Cardiac muscle cell (in vitro differentiated cells and primary cell): ENCODE results near the gene L3MBTL4. TPM values are rescaled to one million over a fixed set of nuclear protein-coding genes. Genes with fewer than 3 reads are reported as not detected.

Source experiments
- DNase-seq, 2 donors: peaks; one replicate each; pipeline versions ENCODE4 v3.0.0 to v3.0.0-alpha.2; 2010 to 2017; ENCODE audit warnings: low read depth in 1 of 2, low spot score in 1 of 2
- H3K27ac ChIP-seq: fragments of 200-600 bp; sonication (generic); 2 replicates; pipeline ENCODE4 v1.5.1; 2016
- H3K27me3 ChIP-seq: fragments of 200-600 bp; sonication (generic); 2 replicates; pipeline ENCODE4 v1.6.0; 2016; ENCODE audit warnings: control low read depth
- H3K36me3 ChIP-seq: fragments of 200-600 bp; sonication (generic); 2 replicates; pipeline ENCODE4 v1.5.1; 2016; ENCODE audit warnings: control low read depth
- H3K4me1 ChIP-seq: fragments of 200-600 bp; sonication (generic); 2 replicates; pipeline ENCODE4 v1.8.1; 2017; ENCODE audit warnings: low read depth, mild to moderate bottlenecking, mixed run types
- H3K4me3 ChIP-seq: fragments of 200-600 bp; sonication (generic); 2 replicates; pipeline ENCODE4 v1.5.1; 2016; ENCODE audit warnings: mild to moderate bottlenecking
- H3K9me3 ChIP-seq: fragments of 200-600 bp; sonication (generic); 2 replicates; pipeline ENCODE4 v1.5.1; 2017; ENCODE audit warnings: low read depth, mild to moderate bottlenecking, control low read depth
- CTCF ChIP-seq: IDR thresholded peaks from 2 replicates; pipeline ENCODE4 v1.5.1; 2012; ENCODE audit warnings: low read depth, mild to moderate bottlenecking, low read length
- polyA plus RNA-seq: library from polyadenylated mRNA; unstranded; fragments of >200 nt; fragmentation: Nextera tagmentation; extraction: Ambion mirVana; gene quantifications from 2 replicates; pipeline ENCODE4 v1.2.1, GENCODE V29; 2016
- total RNA-seq: library from RNA; depleted of rRNA; stranded (reverse); fragments of >200 nt; gene quantifications from 2 replicates; pipeline ENCODE4 v1.2.3, GENCODE V29; 2016

Gene L3MBTL4
- total and polyA plus RNA-seq, 2 experiments from 2014 or later = 4.4 to 7.7 TPM

- Histone ChIP-seq H3K9me3 (no peaks in the 10 kb centered on the region), H3K36me3 (no peaks in the 10 kb centered on the region), H3K27me3 (no peaks in the 10 kb centered on the region), H3K27ac (no peak overlapping the region), H3K4me1 (peaks cover 13% of the 10 kb centered on the region), H3K4me3 (no peak overlapping the region)
- DNase-seq = no peak
- no peak for TF ChIP-seq CTCF
Measured at GRCh38 chr18:5966514-5966913, 448.2 kb downstream of the L3MBTL4 start.

GRCh38 chr18:5964996-5965395 is 449.7 kb downstream of the L3MBTL4 start:
- Histone ChIP-seq H3K4me1 (peaks cover 26% of the 10 kb centered on the region), H3K36me3 (no peaks in the 10 kb centered on the region), H3K27ac (no peak overlapping the region), H3K27me3 (no peaks in the 10 kb centered on the region), H3K9me3 (no peaks in the 10 kb centered on the region), H3K4me3 (no peak overlapping the region)
- no peak for TF ChIP-seq CTCF
- no peak for DNase-seq

GRCh38 chr18:5964596-5964995 is 450.1 kb downstream of the L3MBTL4 start:
- Histone ChIP-seq H3K4me3 (no peak overlapping the region), H3K27me3 (no peaks in the 10 kb centered on the region), H3K9me3 (no peaks in the 10 kb centered on the region), H3K36me3 (no peaks in the 10 kb centered on the region), H3K27ac (no peak overlapping the region), H3K4me1 (peaks cover 26% of the 10 kb centered on the region)
- no peak for DNase-seq
- TF ChIP-seq CTCF = no peak

GRCh38 chr18:5964108-5964507 is 450.6 kb downstream of the L3MBTL4 start:
- Histone ChIP-seq H3K4me1 (peaks cover 26% of the 10 kb centered on the region), H3K27me3 (no peaks in the 10 kb centered on the region), H3K36me3 (no peaks in the 10 kb centered on the region), H3K9me3 (no peaks in the 10 kb centered on the region), H3K27ac (no peak overlapping the region), H3K4me3 (no peak overlapping the region)
- TF ChIP-seq CTCF = no peak
- DNase-seq = no peak

GRCh38 chr18:5963267-5963666 is 451.4 kb downstream of the L3MBTL4 start:
- DNase-seq = no peak

More at GRCh38 chr18:5963267-5963666, 451.4 kb downstream of the L3MBTL4 start:
- no peak overlapping the region for H3K27ac ChIP-seq
- no peak overlapping the region for H3K4me3 ChIP-seq
- H3K9me3 ChIP-seq = no peaks in the 10 kb centered on the region
- H3K36me3 ChIP-seq = no peaks in the 10 kb centered on the region
- no peak for TF ChIP-seq CTCF
- H3K27me3 ChIP-seq = no peaks in the 10 kb centered on the region
- H3K4me1 ChIP-seq = peaks cover 26% of the 10 kb centered on the region
